SKM-1 (cell line): ENCODE data around the gene IL17RD.
A peak's percentile ranks its signal among the peaks of the same experiment; 100 is the strongest.

Experiments
- DNase-seq: peaks from one replicate; lab custom pipeline; 2025; ENCODE audit not compliant: unreplicated experiment; lab: John Stamatoyannopoulos, UW

The IL17RD gene

DNA sequence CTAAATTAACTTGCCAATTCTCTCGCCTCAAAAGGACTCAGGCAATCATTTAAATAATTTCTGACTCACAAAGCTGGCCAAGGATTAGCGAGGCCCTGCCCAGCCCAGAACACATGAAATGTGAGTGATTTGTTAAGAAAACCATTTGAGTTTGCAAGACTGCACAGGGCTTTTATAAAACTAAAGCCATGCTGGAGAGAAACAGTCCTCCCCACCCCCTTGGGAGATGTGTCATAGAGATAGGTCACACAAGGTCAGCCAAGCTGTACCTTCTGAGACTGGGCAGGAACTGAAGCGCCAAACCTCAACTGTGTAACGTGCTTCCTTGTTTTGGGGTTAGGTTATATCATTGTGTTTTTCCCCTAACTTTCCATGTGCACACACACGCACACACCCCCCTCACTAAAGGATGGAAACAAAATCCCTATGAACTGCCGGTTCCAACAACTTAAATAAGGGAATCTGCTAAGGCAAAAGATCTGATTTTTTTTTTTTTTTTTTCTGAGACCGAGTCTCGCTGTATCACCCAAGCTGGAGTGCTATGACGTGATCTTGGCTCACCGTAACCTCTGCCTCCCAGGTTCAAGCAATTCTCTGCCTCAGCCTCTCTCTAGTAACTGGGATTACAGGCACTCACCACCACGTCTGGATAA is 96.6 kb downstream of the IL17RD start:
- DNase-seq: peak; percentile 92

- DNase-seq: no peak
These were observed 98.7 kb downstream of the IL17RD start for GRCh38 chr3:57066471-57066870.

- no peak for DNase-seq
These were observed 99.6 kb downstream of the IL17RD start for GRCh38 chr3:57065588-57065987.

- no peak for DNase-seq
These were observed 100.6 kb downstream of the IL17RD start for GRCh38 chr3:57064572-57064971.

GRCh38 chr3:57064001-57064400 is 101.2 kb downstream of the IL17RD start:
- DNase-seq: no peak

- DNase-seq: no peak
These were observed 102.1 kb downstream of the IL17RD start for GRCh38 chr3:57063032-57063431.

- DNase-seq: no peak
These were observed 103.0 kb downstream of the IL17RD start for GRCh38 chr3:57062101-57062631.

DNA sequence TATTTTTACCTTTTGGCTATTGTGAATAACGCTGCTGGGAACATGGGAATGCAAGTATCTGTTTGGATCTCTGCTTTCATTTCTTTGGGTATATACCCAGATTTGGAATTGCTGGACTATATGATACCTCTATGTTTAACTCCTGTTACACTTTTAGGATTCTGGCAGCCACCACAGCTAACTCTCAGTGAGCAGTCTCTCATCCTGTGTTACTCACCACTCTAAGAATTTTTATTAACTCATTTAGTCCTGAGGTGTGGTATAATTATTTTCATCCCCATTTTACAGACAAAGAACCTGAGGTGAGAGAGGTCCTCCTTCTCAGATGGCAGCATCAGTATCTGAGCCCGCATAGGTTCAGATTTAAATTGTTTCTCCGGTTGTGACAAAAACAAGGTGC is 103.6 kb downstream of the IL17RD start:
- no peak for DNase-seq

GRCh38 chr3:57060089-57060821 is 104.9 kb downstream of the IL17RD start, which contains the start of gene SPATA12:
TSS of gene SPATA12 (plus strand) at chr3:57060664. CDS start at chr3:57073695, 13,031 bp downstream.
- no peak for DNase-seq

GRCh38 chr3:57059411-57059810 is 105.7 kb downstream of the IL17RD start:
- no peak for DNase-seq

DNA sequence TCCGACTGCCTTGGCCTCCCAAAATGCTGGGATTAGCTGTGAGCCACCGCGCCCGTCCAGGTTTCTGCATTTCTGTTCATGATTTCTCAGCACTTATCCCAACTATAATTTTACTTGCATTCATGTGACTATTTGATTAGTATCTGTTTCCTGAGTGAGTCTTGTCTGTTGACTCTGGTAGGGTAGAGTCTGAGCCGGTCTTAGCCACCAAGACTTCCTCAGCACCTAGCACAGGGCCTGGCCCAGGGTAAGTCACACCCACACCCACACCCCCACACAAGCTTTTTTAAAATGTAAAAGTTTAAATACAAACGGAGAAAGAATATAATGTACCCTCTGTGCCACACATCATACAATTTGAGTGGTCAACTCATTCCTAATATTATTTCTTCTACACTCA is 107.8 kb downstream of the IL17RD start:
- DNase-seq: no peak

- no peak for DNase-seq
These were observed 112.0 kb downstream of the IL17RD start for GRCh38 chr3:57053122-57053521.

DNA sequence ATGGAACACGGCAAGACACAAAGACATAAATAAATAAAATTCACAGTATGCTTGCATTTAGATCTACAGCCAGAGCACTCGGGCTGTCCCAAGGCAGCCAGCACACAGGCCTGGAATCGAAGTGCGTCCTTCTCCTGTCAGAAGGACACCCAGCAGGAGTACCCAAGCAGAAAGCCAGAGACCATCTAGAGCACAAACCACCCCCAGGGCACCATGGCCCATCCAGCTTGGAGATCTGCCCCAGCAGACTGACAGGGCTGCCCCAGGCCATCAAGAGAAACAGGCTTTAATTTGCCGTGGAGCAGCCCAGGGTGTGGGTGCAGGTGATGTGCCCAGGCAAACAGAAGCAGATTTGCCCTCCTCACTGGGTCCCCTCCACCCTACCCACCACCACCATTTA is 112.5 kb downstream of the IL17RD start:
- DNase-seq: no peak

- DNase-seq: no peak
These were observed 116.4 kb downstream of the IL17RD start for GRCh38 chr3:57048728-57049127.

DNA sequence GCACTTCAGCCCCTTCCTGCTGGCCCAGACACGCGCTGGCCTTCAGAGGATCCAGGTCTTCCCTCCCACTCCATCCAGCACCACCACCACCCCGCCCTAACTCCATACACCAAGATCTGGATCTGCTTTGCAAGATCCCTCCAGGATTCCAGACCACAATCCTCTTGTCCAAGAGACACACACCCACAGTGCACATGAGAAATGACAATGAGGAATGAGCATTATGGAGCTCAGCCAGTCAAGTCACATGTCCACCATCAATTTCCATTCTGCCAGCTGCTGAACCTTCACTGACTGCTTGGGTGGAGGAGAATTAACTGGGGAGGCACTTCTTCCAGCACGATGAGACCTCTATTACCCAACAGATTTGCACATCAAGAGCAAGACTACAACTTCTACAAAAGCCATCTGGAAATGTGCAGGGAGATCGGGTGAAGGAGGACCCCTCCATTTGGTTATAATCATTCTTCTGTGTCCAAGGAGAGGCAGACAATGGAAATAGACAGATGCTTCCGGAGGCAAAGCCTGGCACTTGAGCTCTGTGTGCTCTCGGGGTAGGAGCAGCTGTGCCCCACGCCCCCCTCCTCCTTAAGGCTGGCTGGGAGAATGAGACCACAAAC is 117.0 kb downstream of the IL17RD start:
- DNase-seq: no peak

DNA sequence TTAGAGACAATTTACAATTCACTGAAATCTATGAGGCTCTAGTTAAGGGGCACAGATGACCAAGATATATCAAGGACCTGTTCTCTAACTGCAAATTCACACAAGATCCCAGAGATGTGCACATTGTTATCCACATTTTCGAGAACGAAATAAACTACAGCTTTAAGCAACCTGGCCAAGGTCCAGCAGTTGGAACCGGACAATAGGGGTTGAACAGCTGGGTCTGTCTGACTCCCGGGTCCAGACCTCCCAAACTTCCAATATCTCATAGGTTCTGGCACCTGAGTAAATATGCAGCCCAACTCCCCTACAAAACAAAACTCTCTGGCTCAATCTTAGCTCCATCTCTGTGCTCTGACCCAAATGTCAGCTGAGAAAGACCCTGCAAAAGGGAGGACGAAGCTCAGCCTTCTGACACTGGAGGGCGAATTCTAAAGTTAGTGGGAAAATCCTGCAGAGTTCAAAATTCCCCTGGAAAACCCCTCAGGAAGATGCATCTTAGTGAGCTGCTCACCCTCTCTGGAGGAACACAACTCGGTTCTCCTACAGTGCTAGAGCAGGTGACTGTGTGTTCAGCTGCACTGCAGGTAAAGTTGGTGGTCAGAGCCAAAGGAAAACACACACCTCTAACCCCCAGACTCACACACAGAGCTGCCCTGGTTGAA is 118.9 kb downstream of the IL17RD start:
- DNase-seq: no peak

DNA sequence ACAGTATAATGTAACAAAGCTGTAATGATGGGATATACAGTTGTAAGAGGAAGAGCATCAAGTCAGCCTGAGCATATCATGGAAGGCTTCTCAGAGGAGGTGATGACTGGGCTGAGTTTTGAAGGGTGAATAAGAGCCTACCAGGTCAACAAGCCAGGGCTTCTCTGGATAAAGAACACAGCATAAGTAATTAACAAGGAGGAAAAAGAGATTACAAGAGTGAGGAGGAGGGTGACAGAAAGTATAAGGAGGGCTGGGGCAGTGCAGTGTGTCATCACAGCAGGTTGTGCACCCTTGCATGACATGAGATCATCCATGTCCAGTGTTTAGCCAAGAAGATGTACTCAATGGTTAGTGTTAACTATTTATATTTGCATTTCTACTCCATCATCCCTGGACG is 121.6 kb downstream of the IL17RD start:
- DNase-seq: no peak

DNA sequence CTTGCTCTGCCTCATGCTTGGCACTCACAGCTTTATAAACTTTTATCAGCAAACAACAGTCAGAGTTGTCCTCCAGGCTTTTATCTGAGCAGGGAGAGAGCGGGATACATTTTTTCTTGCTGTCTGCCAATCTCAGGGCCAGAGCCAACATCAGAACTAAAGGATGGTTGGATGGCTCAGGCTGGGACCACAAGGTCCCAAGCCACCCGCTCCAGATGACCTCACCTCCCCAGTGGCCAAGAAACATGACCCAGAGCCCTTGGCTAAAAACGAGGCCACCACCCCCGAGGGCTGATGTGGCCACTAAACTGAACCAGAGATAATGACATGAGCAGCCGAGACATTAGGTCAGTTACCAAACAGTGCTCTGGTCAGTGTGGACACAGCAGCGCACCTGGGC is 123.5 kb downstream of the IL17RD start:
- no peak for DNase-seq
